Measurements from ENCODE around the gene STAC3.

The STAC3 gene

GRCh38 chr12:57238854-57239554 lies 12.0 kb downstream of the STAC3 start:
- TF ChIP-seq CTCF (IDR thresholded peaks at IDR 0.05; ENCODE audit: insufficient read depth, low read depth, low read length, missing control alignments), result peak; percentile 95
- peak; percentile 86 for DNase-seq (ENCODE audit: low read depth)

GRCh38 chr12:57237932-57238853 lies 12.8 kb downstream of the STAC3 start:
- H3K4me3 ChIP-seq (ENCODE audit: low read length), result peak overlapping the region; percentile 38
- no peak for DNase-seq (ENCODE audit: low read depth)
- TF ChIP-seq CTCF (IDR thresholded peaks at IDR 0.05; ENCODE audit: insufficient read depth, low read depth, low read length, missing control alignments), result no peak

More at GRCh38 chr12:57238854-57239554, 12.0 kb downstream of the STAC3 start:
- peak overlapping the region; percentile 48 for H3K4me3 ChIP-seq (ENCODE audit: low read length)

GRCh38 chr12:57237596-57237931 lies 13.4 kb downstream of the STAC3 start:
- no peak overlapping the region for H3K4me3 ChIP-seq (ENCODE audit: low read length)
- TF ChIP-seq CTCF (IDR thresholded peaks at IDR 0.05; ENCODE audit: insufficient read depth, low read depth, low read length, missing control alignments), result no peak
- peak; percentile 58 for DNase-seq (ENCODE audit: low read depth)

- DNase-seq (ENCODE audit: low read depth), result no peak
- TF ChIP-seq CTCF (IDR thresholded peaks at IDR 0.05; ENCODE audit: insufficient read depth, low read depth, low read length, missing control alignments), result no peak
- H3K4me3 ChIP-seq (ENCODE audit: low read length), result peak overlapping the region; percentile 44
Measured at GRCh38 chr12:57236925-57237595, 13.9 kb downstream of the STAC3 start.

- TF ChIP-seq CTCF (IDR thresholded peaks at IDR 0.05; ENCODE audit: insufficient read depth, low read depth, low read length, missing control alignments), result no peak
- H3K4me3 ChIP-seq (ENCODE audit: low read length), result peak overlapping the region; percentile 44
- DNase-seq (ENCODE audit: low read depth), result peak; percentile 62
Measured at GRCh38 chr12:57236201-57236924, 14.6 kb downstream of the STAC3 start.

GRCh38 chr12:57235728-57236131 lies 15.3 kb downstream of the STAC3 start:
- peak overlapping the region; percentile 44 for H3K4me3 ChIP-seq (ENCODE audit: low read length)
- DNase-seq (ENCODE audit: low read depth), result no peak
- no peak for TF ChIP-seq CTCF (IDR thresholded peaks at IDR 0.05; ENCODE audit: insufficient read depth, low read depth, low read length, missing control alignments)
